ENCODE data around the gene IER5L.

DNA sequence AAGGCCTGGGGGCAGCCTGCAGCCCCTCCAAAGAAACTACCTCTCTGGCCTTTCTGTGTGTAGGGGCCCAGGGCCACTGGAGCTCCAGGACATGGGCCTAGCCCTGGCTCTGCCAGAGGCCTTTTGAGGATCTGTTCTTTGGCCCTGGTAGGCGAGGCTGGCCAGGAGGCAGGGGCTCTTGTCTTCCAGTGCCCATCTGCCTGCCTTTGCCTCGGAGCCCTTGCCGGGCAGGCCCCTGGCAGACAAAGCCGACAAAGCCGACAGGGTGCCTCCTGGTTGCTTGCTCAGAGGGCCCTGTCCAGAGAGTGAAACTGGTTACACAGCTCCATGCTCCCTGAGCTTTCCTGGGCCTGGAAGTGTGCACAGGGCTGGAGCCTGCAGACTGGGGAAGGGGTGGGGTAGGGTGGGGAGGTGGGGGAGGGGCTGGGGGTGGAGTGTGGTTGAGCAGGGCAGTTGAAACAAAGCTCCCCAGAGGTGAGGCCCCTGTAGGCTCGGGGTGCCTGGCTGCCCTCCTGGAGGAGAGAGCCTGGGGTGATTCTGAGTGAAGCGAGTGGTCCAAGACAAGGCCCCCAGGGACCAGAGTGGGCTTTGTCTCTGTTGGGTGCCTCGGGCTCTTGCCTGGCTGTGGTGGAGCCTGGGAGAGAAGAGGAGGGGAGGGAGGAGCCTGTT, 37.5 kb downstream of the IER5L start:
- TF ChIP-seq EZH2phosphoT487 (IDR thresholded peaks at IDR 0.05; ENCODE audit: low read length): no peak
- TF ChIP-seq, protein P1, sequence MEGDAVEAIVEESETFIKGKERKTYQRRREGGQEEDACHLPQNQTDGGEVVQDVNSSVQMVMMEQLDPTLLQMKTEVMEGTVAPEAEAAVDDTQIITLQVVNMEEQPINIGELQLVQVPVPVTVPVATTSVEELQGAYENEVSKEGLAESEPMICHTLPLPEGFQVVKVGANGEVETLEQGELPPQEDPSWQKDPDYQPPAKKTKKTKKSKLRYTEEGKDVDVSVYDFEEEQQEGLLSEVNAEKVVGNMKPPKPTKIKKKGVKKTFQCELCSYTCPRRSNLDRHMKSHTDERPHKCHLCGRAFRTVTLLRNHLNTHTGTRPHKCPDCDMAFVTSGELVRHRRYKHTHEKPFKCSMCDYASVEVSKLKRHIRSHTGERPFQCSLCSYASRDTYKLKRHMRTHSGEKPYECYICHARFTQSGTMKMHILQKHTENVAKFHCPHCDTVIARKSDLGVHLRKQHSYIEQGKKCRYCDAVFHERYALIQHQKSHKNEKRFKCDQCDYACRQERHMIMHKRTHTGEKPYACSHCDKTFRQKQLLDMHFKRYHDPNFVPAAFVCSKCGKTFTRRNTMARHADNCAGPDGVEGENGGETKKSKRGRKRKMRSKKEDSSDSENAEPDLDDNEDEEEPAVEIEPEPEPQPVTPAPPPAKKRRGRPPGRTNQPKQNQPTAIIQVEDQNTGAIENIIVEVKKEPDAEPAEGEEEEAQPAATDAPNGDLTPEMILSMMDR (IDR thresholded peaks at IDR 0.05; ENCODE audit: low read length): no peak

Data from MM.1S (cell line).